Measurements from ENCODE around the gene TXNDC11. TPM values are rescaled to one million over a fixed set of nuclear protein-coding genes. Genes with fewer than 3 reads are reported as not detected.
A peak's percentile ranks its signal among the peaks of the same experiment; 100 is the strongest.

The TXNDC11 gene
- total RNA-seq, 8 experiments from 2014 or later: 10.6 to 30.5 (median 20.3) TPM

GRCh38 chr16:11726008-11726407, 16.6 kb downstream of the TXNDC11 start:
- H3K27ac ChIP-seq: no peak overlapping the region
- peaks cover 0 to 2% of the 10 kb centered on the region in 2 donors for H3K4me1 ChIP-seq (replicated peaks in 1 of 2)
- in situ Hi-C loops (cut with MboI; ENCODE audit: low pct_unique_long_range_greater_than_20kb in 2 of 9, low sequenced_read_pairs in 9 of 9, unreplicated experiment in 9 of 9): no loop called here
- WGBS, 10 experiments: 90 to 100% (median 99%) methylated on average over 1 to 7 of the region's 8 CpGs; no CpG with 5 or more reads in 2 of the 10 experiments
- no peak overlapping the region for H3K4me3 ChIP-seq
- ATAC-seq (replicated peaks in 6 of 8): no peak

DNA sequence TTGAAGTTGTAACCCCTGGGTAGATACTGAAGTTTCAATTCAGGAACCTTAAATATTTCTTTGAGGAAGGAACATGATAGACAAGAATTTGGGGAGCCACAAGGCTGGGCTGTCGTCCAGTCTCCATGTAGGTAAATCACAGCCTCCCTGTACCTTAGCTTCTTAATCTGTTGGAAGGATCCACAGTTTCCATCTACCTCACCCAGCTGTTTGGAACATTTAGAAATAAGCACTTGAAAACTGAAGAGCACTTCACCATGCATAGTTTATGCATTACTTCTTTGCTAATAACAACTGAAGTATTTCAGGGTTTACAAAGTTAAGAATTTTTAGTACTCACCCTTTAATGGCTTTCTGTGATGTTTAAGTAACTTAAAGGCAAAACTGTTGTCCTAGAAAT, 17.2 kb downstream of the TXNDC11 start:
- H3K4me3 ChIP-seq: no peak overlapping the region
- WGBS, 10 experiments: 83 to 100% (median 94%) methylated on average over 1 of the region's 1 CpG; no CpG with 5 or more reads in 4 of the 10 experiments
- no peak for ATAC-seq (replicated peaks in 6 of 8)
- no peaks in the 10 kb centered on the region for H3K4me1 ChIP-seq (replicated peaks in 1 of 2)
- in situ Hi-C loops (cut with MboI; ENCODE audit: low pct_unique_long_range_greater_than_20kb in 2 of 9, low sequenced_read_pairs in 9 of 9, unreplicated experiment in 9 of 9): no loop called here
- H3K27ac ChIP-seq: no peak overlapping the region

DNA sequence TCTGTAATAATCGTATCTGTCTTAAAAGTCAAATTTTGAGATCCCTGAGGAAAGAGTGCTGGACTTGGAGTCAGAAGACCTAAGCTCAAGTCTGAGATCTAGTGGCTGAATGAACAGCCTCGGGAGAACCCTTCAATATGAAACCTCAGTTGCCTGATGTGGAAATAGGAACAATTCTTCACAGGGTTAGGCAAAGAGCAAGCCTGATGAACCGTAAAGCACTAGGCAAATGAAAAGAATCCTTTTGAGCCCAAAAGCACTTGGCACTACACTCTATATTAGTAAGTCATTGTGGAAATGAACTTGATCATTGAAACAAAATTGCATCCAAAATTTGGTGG, 20.2 kb downstream of the TXNDC11 start:
- 57 to 95% (median 81%) methylated on average over 1 to 3 of the region's 3 CpGs for WGBS, 10 experiments
- H3K4me3 ChIP-seq: no peak overlapping the region
- in situ Hi-C loops (cut with MboI; ENCODE audit: low pct_unique_long_range_greater_than_20kb in 2 of 9, low sequenced_read_pairs in 9 of 9, unreplicated experiment in 9 of 9): loop anchor here in 2 of 9 experiments (25.0 kb wide), 2 partner anchors 310 to 335 kb away; no protein-coding TSS in a partner anchor
- H3K4me1 ChIP-seq (replicated peaks in 1 of 2): no peaks in the 10 kb centered on the region
- no peak for ATAC-seq (replicated peaks in 6 of 8)
- no peak overlapping the region for H3K27ac ChIP-seq

GRCh38 chr16:11721781-11722467, 20.7 kb downstream of the TXNDC11 start:
- no peaks in the 10 kb centered on the region for H3K4me1 ChIP-seq (replicated peaks in 1 of 2)
- no peak for ATAC-seq (replicated peaks in 6 of 8)
- whole genome bisulfite sequencing, 10 experiments: 88 to 100% (median 94%) methylated on average over 1 to 4 of the region's 4 CpGs; no CpG with 5 or more reads in 1 of the 10 experiments
- in situ Hi-C loops (cut with MboI; ENCODE audit: low pct_unique_long_range_greater_than_20kb in 2 of 9, low sequenced_read_pairs in 9 of 9, unreplicated experiment in 9 of 9): loop anchor here in 2 of 9 experiments (25.0 kb wide), 2 partner anchors 310 to 335 kb away; no protein-coding TSS in a partner anchor
- no peak overlapping the region for H3K4me3 ChIP-seq
- H3K27ac ChIP-seq: no peak overlapping the region

DNA sequence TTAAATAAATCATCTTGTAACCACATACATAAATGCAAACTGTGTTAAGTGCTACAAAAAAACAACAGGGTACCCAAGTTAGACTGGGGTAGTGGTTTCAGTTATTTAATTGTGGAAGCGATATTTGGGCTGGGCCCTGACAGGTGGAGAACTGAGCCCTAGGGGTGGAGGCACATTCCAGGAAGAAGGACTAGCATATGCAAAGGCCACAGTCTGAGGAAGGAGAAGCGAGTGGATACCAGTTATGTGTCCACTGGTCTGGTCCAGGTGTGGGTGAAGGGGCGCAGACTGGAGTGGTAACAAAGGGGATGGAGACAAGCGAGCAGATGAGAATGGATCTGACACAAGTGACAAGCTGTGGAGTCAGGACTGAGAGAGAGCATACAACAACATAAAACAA, 22.9 kb downstream of the TXNDC11 start:
- no peak overlapping the region for H3K27ac ChIP-seq
- peak in 1 of 8 experiments; percentile 64 for ATAC-seq (replicated peaks in 6 of 8)
- 80 to 100% (median 100%) methylated on average over 1 to 4 of the region's 4 CpGs for WGBS, 10 experiments
- no peaks in the 10 kb centered on the region for H3K4me1 ChIP-seq (replicated peaks in 1 of 2)
- no peak overlapping the region for H3K4me3 ChIP-seq
- in situ Hi-C loops (cut with MboI; ENCODE audit: low pct_unique_long_range_greater_than_20kb in 2 of 9, low sequenced_read_pairs in 9 of 9, unreplicated experiment in 9 of 9): loop anchor here in 3 of 9 experiments (10.0 to 25.0 kb wide), 4 partner anchors 307 to 755 kb away; no protein-coding TSS in a partner anchor

GRCh38 chr16:11719171-11719570, 23.5 kb downstream of the TXNDC11 start:
- in situ Hi-C loops (cut with MboI; ENCODE audit: low pct_unique_long_range_greater_than_20kb in 2 of 9, low sequenced_read_pairs in 9 of 9, unreplicated experiment in 9 of 9): loop anchor here in 3 of 9 experiments (10.0 to 25.0 kb wide), 4 partner anchors 307 to 754 kb away; no protein-coding TSS in a partner anchor
- Histone ChIP-seq H3K27ac (no peak overlapping the region), H3K4me3 (no peak overlapping the region), H3K4me1 (replicated peaks in 1 of 2) (no peaks in the 10 kb centered on the region)
- no peak for ATAC-seq (replicated peaks in 6 of 8)

- no peaks in the 10 kb centered on the region for H3K4me1 ChIP-seq (replicated peaks in 1 of 2)
- H3K27ac ChIP-seq: no peak overlapping the region
- 40 to 100% (median 73%) methylated on average over 1 to 5 of the region's 5 CpGs; no CpG with 5 or more reads in 4 of the 10 experiments for WGBS, 10 experiments
- in situ Hi-C loops (cut with MboI; ENCODE audit: low pct_unique_long_range_greater_than_20kb in 2 of 9, low sequenced_read_pairs in 9 of 9, unreplicated experiment in 9 of 9): loop anchor here in 3 of 9 experiments (10.0 to 25.0 kb wide), 4 partner anchors 306 to 753 kb away; no protein-coding TSS in a partner anchor
- H3K4me3 ChIP-seq: no peak overlapping the region
- no peak for ATAC-seq (replicated peaks in 6 of 8)
Measured at GRCh38 chr16:11717811-11718210, 24.8 kb downstream of the TXNDC11 start.

- Histone ChIP-seq H3K4me1 (replicated peaks in 1 of 2) (no peaks in the 10 kb centered on the region), H3K27ac (no peak overlapping the region), H3K4me3 (no peak overlapping the region)
- in situ Hi-C loops (cut with MboI; ENCODE audit: low pct_unique_long_range_greater_than_20kb in 2 of 9, low sequenced_read_pairs in 9 of 9, unreplicated experiment in 9 of 9): loop anchor here in 3 of 9 experiments (10.0 to 25.0 kb wide), 4 partner anchors 304 to 752 kb away; no protein-coding TSS in a partner anchor
- ATAC-seq (replicated peaks in 6 of 8): no peak
Measured at GRCh38 chr16:11716336-11716735, 26.3 kb downstream of the TXNDC11 start.

GRCh38 chr16:11715246-11715947, 27.3 kb downstream of the TXNDC11 start:
- no peak for ATAC-seq (replicated peaks in 6 of 8)
- Histone ChIP-seq H3K4me3 (no peak overlapping the region), H3K27ac (no peak overlapping the region), H3K4me1 (replicated peaks in 1 of 2) (no peaks in the 10 kb centered on the region)
- in situ Hi-C loops (cut with MboI; ENCODE audit: low pct_unique_long_range_greater_than_20kb in 2 of 9, low sequenced_read_pairs in 9 of 9, unreplicated experiment in 9 of 9): loop anchor here in 3 of 9 experiments (10.0 to 25.0 kb wide), 4 partner anchors 303 to 751 kb away; no protein-coding TSS in a partner anchor
- WGBS, 10 experiments: 87 to 100% (median 96%) methylated on average over 2 to 7 of the region's 8 CpGs

- ATAC-seq (replicated peaks in 6 of 8): no peak
- WGBS, 10 experiments: 75 to 100% (median 100%) methylated on average over 1 to 3 of the region's 3 CpGs; no CpG with 5 or more reads in 4 of the 10 experiments
- H3K4me3 ChIP-seq: no peak overlapping the region
- in situ Hi-C loops (cut with MboI; ENCODE audit: low pct_unique_long_range_greater_than_20kb in 2 of 9, low sequenced_read_pairs in 9 of 9, unreplicated experiment in 9 of 9): loop anchor here in 3 of 9 experiments (10.0 to 25.0 kb wide), 4 partner anchors 300 to 747 kb away; no protein-coding TSS in a partner anchor
- H3K4me1 ChIP-seq (replicated peaks in 1 of 2): no peaks in the 10 kb centered on the region
- H3K27ac ChIP-seq: no peak overlapping the region
Measured at GRCh38 chr16:11712122-11712521, 30.5 kb downstream of the TXNDC11 start.

DNA sequence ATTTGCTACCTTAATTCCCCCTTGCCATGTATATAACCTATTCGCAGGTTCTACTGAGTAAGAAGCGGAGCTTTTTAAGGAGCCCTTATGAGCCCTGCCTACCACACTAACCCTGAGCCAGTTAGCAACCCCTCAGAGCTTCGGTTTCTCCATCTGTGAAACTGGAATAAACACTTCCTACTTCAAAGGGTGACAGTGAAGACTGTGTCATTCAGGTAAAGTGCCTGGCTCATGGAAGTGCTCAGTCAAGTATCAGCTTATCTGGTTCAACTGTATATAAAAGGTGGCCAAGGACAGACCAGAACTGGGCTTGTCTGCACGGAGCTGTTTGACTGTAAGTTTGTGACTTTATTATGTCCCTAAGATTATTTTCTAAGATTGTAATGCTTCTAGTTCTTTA, 31.0 kb downstream of the TXNDC11 start:
- Histone ChIP-seq H3K4me3 (no peak overlapping the region), H3K27ac (no peak overlapping the region), H3K4me1 (replicated peaks in 1 of 2) (no peaks in the 10 kb centered on the region)
- WGBS, 10 experiments: 67 to 100% (median 100%) methylated on average over 1 to 4 of the region's 4 CpGs
- ATAC-seq (replicated peaks in 6 of 8): no peak
- in situ Hi-C loops (cut with MboI; ENCODE audit: low pct_unique_long_range_greater_than_20kb in 2 of 9, low sequenced_read_pairs in 9 of 9, unreplicated experiment in 9 of 9): loop anchor here in 3 of 9 experiments (10.0 to 25.0 kb wide), 4 partner anchors 299 to 747 kb away; no protein-coding TSS in a partner anchor

GRCh38 chr16:11708421-11708820, 34.2 kb downstream of the TXNDC11 start:
- Histone ChIP-seq H3K27ac (no peak overlapping the region), H3K4me1 (replicated peaks in 1 of 2) (no peaks in the 10 kb centered on the region), H3K4me3 (no peak overlapping the region)
- in situ Hi-C loops (cut with MboI; ENCODE audit: low pct_unique_long_range_greater_than_20kb in 2 of 9, low sequenced_read_pairs in 9 of 9, unreplicated experiment in 9 of 9): loop anchor here in 2 of 9 experiments (25.0 kb wide), 2 partner anchors 296 to 321 kb away; no protein-coding TSS in a partner anchor
- WGBS, 10 experiments: 29 to 100% (median 100%) methylated on average over 1 of the region's 1 CpG; no CpG with 5 or more reads in 4 of the 10 experiments
- ATAC-seq (replicated peaks in 6 of 8): no peak

GRCh38 chr16:11707679-11708197, 34.9 kb downstream of the TXNDC11 start:
- H3K27ac ChIP-seq: no peak overlapping the region
- no peak overlapping the region for H3K4me3 ChIP-seq
- no peaks in the 10 kb centered on the region for H3K4me1 ChIP-seq (replicated peaks in 1 of 2)
- WGBS, 10 experiments: 86 to 100% (median 95%) methylated on average over 1 to 4 of the region's 4 CpGs; no CpG with 5 or more reads in 1 of the 10 experiments
- no peak for ATAC-seq (replicated peaks in 6 of 8)
- in situ Hi-C loops (cut with MboI; ENCODE audit: low pct_unique_long_range_greater_than_20kb in 2 of 9, low sequenced_read_pairs in 9 of 9, unreplicated experiment in 9 of 9): loop anchor here in 2 of 9 experiments (25.0 kb wide), 2 partner anchors 295 to 320 kb away; no protein-coding TSS in a partner anchor
